HG02840 (cell line): Measurements from ENCODE around the gene STX18.
"Not testable (repeated sequence)": the region's sequence is repeated elsewhere in the genome, so short reads cannot be mapped to it uniquely, and the experiment has no call there.

ENCODE experiments used
- ATAC-seq: cut with Tn5 transposase; IDR thresholded peaks from one replicate; pipeline ENCODE4 v1.9.1; 2021; ENCODE audit warnings: mild to moderate bottlenecking, moderate library complexity, moderate number of reproducible peaks; ENCODE audit not compliant: unreplicated experiment, low FRiP score

STX18 gene

GRCh38 chr4:4558881-4559280 is 17.0 kb upstream of the STX18 start:
- ATAC-seq, result no peak

DNA sequence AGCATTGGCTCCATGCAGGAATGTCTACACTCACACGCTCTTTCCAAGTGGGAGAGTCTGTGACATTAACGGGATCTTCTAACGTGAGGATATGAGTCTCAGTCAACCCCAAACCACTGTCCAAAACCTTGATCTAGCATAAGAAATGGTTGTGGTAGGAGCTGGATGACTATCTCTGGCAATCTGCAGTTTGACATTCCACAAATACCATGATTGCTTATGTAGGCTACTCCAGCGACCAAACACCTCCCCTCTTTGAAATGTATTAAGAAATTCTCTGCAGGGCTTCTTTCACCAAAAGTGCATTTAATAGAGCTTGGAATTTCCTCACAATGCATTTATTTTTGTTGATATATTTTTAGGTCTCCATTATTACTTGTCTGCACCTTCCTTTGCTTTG is 14.1 kb upstream of the STX18 start:
- ATAC-seq, result no peak

GRCh38 chr4:4554234-4554633 is 12.4 kb upstream of the STX18 start:
- ATAC-seq, result no peak

DNA sequence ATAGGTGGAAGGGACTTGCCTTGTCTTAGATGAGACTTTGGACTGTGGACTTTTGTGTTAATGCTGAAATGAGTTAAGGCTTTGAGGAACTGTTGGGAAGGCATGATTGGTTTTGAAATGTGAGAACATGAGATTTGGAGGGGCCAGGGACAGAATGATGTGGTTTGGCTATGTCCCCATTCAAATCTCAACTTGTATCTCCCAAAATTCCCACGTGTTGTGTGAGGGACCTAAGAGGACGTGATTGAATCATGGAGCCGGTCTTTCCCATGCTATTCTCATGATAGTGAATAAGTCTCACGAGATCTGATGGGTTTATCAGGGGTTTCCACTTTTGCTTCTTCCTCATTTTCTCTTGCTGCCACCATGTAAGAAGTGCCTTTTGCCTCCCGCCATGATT is 10.2 kb upstream of the STX18 start:
- ATAC-seq, result not testable (repeated sequence)

DNA sequence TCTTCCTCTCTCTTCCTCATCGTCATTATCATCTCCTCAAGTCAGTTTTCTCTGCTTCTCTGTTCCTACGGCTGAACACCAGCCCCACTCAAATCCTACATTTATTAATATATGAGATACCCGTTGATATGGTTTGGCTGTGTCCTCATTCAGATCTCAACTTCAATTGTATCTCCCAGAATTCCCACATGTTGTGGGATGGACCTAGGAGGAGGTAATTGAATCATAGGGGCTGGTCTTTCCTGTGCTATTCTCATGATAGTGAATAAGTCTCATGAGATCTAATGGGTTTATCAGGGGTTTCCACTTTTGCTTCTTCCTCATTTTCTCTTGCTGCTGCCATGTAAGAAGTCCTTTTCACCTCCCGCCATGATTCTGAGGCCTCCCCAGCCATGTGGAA is 8.3 kb upstream of the STX18 start:
- ATAC-seq, result not testable (repeated sequence)

GRCh38 chr4:4549534-4549933 is 7.7 kb upstream of the STX18 start:
- ATAC-seq, result no peak

DNA sequence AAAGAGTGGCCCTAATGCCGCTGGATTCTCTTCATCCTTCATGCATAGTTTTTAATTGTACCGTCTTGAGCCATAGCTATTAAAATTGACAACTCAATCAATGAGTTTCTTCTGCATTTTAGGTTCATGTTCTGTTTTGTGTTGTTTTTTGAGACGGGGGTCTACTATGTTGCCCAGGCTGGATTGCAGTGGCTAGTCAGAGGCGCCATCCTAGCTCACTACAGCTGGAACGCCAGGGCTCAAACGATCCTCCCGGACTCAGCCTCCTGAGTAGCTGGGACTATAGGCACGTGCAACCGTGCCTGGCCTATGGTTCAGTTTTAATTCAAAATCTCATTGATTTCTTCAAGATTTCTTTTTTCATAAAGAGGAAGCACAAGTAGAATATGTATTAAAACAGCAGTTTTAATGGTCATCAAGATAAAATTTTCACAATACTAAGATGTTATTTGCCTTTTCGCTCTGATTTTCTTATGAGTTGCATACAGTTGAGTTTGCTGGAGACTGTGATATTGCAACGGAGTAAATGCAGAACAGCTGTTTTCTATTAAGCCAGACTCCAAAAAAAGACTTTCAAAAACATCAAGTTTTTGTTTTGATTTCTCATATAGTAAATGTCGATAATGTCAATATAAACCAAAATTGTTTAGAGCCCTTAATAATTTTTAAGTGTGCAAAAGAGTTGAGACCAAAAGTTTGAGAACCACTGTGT is 1.1 kb upstream of the STX18 start:
- no peak for ATAC-seq

DNA sequence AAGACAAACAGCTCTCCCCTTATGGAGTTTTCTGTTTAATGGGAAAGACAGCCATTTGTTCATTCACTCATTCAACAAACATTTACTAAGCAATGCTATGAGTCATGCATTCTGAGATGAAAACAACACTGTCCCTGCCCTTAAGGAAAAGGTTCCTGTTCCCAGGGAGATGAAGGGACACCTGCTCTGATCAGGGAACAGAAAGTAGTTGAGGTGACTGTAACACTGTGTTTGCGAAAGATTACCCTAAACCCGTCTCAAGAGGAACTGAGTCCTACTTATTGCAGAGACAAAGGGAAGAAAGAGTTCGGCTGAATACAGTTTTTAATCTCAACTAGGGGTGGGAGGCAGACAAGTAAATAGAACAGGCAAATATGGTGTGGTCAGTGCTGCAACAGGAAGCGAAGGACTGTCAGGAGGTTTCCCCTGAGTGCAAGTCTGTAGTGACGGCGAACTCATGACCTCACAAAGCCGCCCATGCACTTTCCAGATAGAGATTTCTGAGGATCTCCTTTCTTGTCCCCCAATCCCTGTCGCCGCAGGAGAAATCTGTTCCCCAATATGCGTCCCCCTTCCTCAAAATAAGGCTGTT is 712 bp downstream of the STX18 start:
- ATAC-seq, result no peak

DNA sequence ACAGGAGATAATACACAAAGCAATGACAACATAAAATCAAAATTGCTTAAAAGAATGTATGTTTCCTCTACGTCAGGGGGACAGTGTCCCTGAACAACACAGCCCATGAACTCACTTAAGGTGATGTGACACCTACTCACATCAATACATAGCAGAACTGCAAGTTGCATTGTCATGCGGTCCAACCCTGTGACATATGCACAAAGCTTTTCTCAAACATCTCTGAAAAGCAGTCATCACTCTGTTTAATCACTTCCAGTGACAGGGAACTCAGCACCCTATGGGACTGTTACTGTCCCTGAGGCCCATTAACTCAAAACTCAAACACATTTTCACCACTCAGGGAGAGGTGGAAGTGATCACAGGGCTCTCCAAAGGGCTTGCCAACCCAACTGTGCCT is 2.4 kb downstream of the STX18 start:
- no peak for ATAC-seq

- no peak for ATAC-seq
These were observed 6.3 kb downstream of the STX18 start for GRCh38 chr4:4535590-4535989.

GRCh38 chr4:4534515-4535145 is 7.2 kb downstream of the STX18 start:
- ATAC-seq, result no peak

GRCh38 chr4:4533461-4534169 is 8.2 kb downstream of the STX18 start:
- no peak for ATAC-seq

DNA sequence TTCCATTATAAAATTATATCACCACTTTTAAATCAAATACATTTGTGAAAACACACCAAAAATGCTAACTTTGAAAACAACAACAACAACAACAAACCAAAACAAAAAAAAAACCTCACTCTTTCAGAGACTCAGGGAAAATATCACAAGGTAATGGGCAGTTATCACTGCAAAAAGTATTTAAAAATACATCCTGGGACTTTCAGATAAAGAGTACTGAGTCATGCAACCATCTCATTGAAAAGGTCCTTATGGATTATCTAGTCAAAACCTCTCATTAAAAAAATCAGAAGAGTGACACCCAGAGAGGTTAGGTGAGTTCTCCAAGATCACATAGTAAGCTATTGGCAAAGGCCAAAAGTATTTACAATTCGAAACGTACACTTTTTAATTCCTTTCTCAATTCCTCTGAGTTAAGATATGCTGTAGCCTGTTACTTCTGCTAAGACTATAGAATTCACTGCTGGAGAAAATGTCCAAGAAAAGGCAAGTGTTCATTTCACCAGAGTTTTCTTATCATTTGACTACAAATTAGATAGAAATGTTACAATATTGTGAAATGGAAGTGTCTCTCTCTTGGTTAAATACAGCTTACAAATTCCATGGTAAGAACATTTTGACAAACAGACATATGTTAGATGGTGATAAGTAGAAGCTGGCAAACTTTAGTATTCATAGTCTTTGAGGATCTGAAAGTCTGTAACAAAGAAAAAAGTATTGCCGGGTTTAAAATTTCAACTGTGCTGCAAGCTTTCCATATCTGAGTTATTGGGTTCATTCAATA is 9.3 kb downstream of the STX18 start:
- no peak for ATAC-seq

- ATAC-seq, result no peak
These were observed 12.5 kb downstream of the STX18 start for GRCh38 chr4:4529392-4529791.

GRCh38 chr4:4526401-4526800 is 15.4 kb downstream of the STX18 start:
- ATAC-seq, result no peak

- ATAC-seq, result peak; percentile 93
These were observed 17.5 kb downstream of the STX18 start for GRCh38 chr4:4524364-4524763.

GRCh38 chr4:4521731-4522130 is 20.1 kb downstream of the STX18 start:
- ATAC-seq, result no peak

DNA sequence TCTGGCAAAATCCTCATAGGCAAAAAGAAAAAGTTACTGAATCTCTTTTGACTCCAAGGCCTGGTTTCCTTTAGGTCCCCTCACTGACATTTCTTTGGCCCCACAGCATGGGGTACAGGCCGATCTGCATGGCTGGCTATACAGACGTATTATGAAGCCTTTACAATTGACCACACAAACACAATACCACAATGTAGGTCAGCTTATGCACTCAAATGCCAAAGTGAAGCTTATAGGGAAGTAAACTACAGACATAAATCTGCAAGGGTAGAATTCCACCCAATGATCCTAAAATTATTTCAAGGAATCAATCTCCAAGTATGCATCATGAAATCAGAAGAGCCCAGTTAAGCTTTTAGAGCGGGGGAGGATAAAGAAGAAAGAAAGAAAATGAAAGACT is 20.7 kb downstream of the STX18 start:
- ATAC-seq, result no peak

GRCh38 chr4:4519297-4519894 is 22.5 kb downstream of the STX18 start:
- no peak for ATAC-seq

DNA sequence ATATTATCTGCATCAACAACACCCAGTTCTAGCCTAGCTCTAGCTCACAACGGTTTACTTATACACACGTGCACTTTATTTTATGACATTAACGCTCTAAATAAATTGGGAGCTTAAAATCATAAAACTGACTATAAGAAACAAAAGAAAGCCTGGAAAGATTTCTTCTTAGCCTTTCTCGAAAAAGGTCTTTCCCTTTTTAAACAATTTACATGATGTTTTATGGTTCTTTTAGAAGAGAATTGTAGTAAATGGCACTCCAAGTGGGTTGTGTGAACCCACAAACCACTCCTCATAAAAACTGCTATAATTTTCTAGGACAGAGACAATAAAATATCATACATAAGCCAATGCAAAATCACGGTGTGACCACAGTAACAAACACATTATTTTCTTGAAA is 23.1 kb downstream of the STX18 start:
- ATAC-seq, result no peak
